Neural progenitor cell (in vitro differentiated cells): ENCODE measurements around the gene ASAP2.

Experiments
- CTCF ChIP-seq: fragments of 200-600 bp; sonication (generic); IDR thresholded peaks from 2 replicates; pipeline ENCODE4 v1.5.1; 2017; ENCODE audit warnings: antibody characterized with exemption, mild to moderate bottlenecking
- EZH2 ChIP-seq: fragments of 200-600 bp; sonication (generic); IDR thresholded peaks from 2 replicates; pipeline ENCODE4 v1.6.1; 2017; ENCODE audit warnings: antibody characterized with exemption, mild to moderate bottlenecking, moderate library complexity

GRCh38 chr2:9331704-9332103 lies 125.1 kb downstream of the ASAP2 start:
- TF ChIP-seq CTCF (no peak), EZH2 (no peak)
